Central memory CD8-positive, alpha-beta T cell (primary cell): ENCODE measurements around the gene CFAP251.

ENCODE experiments used
- ATAC-seq: fragments of 150-1000 bp; cut with Tn5 transposase; replicated peaks from 2 replicates; pipeline ENCODE4 v1.10.0; 2022; ENCODE audit warnings: mild to moderate bottlenecking, moderate FRiP score, moderate number of reproducible peaks; ENCODE audit not compliant: poor library complexity, severe bottlenecking; ENCODE audit errors: extremely low read depth
- DNase-seq, 2 donors: peaks; one replicate each; pipeline ENCODE4 v3.0.0; 2021; ENCODE audit warnings: low spot score in 2 of 2
- H3K27ac Mint-ChIP-seq: one replicate; pipeline ENCODE4 v1.8.0; 2022; ENCODE audit warnings: low read depth, mild to moderate bottlenecking, moderate library complexity, mixed read lengths
- H3K27me3 Mint-ChIP-seq: one replicate; pipeline ENCODE4 v1.8.0; 2022; ENCODE audit warnings: mixed read lengths
- H3K36me3 Mint-ChIP-seq: one replicate; pipeline ENCODE4 v1.8.0; 2022; ENCODE audit warnings: mild to moderate bottlenecking, moderate library complexity, mixed read lengths; ENCODE audit not compliant: insufficient read depth
- H3K4me1 Mint-ChIP-seq: one replicate; pipeline ENCODE4 v1.8.0; 2022; ENCODE audit warnings: mixed read lengths
- H3K4me3 Mint-ChIP-seq: one replicate; pipeline ENCODE4 v1.8.0; 2022; ENCODE audit warnings: mild to moderate bottlenecking, moderate library complexity, mixed read lengths
- H3K9me3 Mint-ChIP-seq: one replicate; pipeline ENCODE4 v1.8.0; 2022; ENCODE audit warnings: mixed read lengths

The CFAP251 gene

GRCh38 chr12:121939992-121940766 is 21.8 kb downstream of the CFAP251 start:
- DNase-seq (no peak), ATAC-seq (no peak)
- Mint-ChIP-seq H3K9me3 (no peaks in the 10 kb centered on the region), H3K36me3 (peaks cover 3% of the 10 kb centered on the region), H3K4me3 (no peak overlapping the region), H3K27ac (no peak overlapping the region), H3K4me1 (no peaks in the 10 kb centered on the region), H3K27me3 (no peaks in the 10 kb centered on the region)

- ATAC-seq (no peak), DNase-seq (no peak)
- H3K4me3 Mint-ChIP-seq: no peak overlapping the region
- no peaks in the 10 kb centered on the region for H3K9me3 Mint-ChIP-seq
- H3K27me3 Mint-ChIP-seq: no peaks in the 10 kb centered on the region
- no peak overlapping the region for H3K27ac Mint-ChIP-seq
- no peaks in the 10 kb centered on the region for H3K4me1 Mint-ChIP-seq
- peaks cover 3% of the 10 kb centered on the region for H3K36me3 Mint-ChIP-seq
These were observed 23.8 kb downstream of the CFAP251 start for GRCh38 chr12:121942145-121942718.

DNA sequence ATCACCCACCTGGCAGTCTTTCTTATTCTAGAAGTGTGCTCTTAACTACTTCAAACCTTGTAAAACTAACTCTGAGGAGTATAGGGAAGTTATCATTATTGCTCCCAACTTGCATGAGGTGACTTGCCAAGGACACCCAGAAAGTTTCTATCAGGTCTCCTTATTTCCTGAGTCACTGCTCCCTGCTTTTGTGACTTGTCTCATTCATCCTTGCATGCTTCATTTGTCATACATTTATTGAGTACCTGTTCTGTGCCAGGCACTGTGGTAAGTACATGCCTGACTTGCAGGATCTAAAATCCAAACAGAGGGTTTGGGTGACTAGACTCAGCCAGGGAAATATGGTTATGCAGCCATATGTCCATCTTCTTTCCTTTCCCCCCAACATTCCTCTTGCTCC is 25.5 kb downstream of the CFAP251 start:
- no peaks in the 10 kb centered on the region for H3K4me1 Mint-ChIP-seq

GRCh38 chr12:121946313-121947025 is 28.1 kb downstream of the CFAP251 start:
- Mint-ChIP-seq H3K27me3 (no peaks in the 10 kb centered on the region), H3K4me1 (no peaks in the 10 kb centered on the region), H3K36me3 (peaks cover 3% of the 10 kb centered on the region), H3K4me3 (no peak overlapping the region), H3K9me3 (no peaks in the 10 kb centered on the region), H3K27ac (no peak overlapping the region)
- ATAC-seq (no peak), DNase-seq (no peak)

More for the DNA sequence above, 25.5 kb downstream of the CFAP251 start:
- DNase-seq: no peak
- no peaks in the 10 kb centered on the region for H3K27me3 Mint-ChIP-seq
- H3K4me3 Mint-ChIP-seq: no peak overlapping the region
- H3K27ac Mint-ChIP-seq: no peak overlapping the region
- no peaks in the 10 kb centered on the region for H3K9me3 Mint-ChIP-seq
- peaks cover 3% of the 10 kb centered on the region for H3K36me3 Mint-ChIP-seq
- no peak for ATAC-seq

GRCh38 chr12:121947981-121948380 is 29.6 kb downstream of the CFAP251 start:
- no peak for ATAC-seq
- DNase-seq: no peak
- no peaks in the 10 kb centered on the region for H3K27me3 Mint-ChIP-seq
- H3K27ac Mint-ChIP-seq: no peak overlapping the region
- peaks cover 2% of the 10 kb centered on the region for H3K36me3 Mint-ChIP-seq
- no peaks in the 10 kb centered on the region for H3K4me1 Mint-ChIP-seq
- no peak overlapping the region for H3K4me3 Mint-ChIP-seq
- no peaks in the 10 kb centered on the region for H3K9me3 Mint-ChIP-seq

- Mint-ChIP-seq H3K27ac (no peak overlapping the region), H3K4me1 (no peaks in the 10 kb centered on the region), H3K4me3 (no peak overlapping the region), H3K36me3 (peaks cover 2% of the 10 kb centered on the region), H3K9me3 (no peaks in the 10 kb centered on the region), H3K27me3 (no peaks in the 10 kb centered on the region)
- ATAC-seq (no peak), DNase-seq (no peak)
These were observed 31.4 kb downstream of the CFAP251 start for GRCh38 chr12:121949648-121950397.

- H3K27ac Mint-ChIP-seq: no peak overlapping the region
- H3K4me1 Mint-ChIP-seq: no peaks in the 10 kb centered on the region
- peaks cover 4% of the 10 kb centered on the region for H3K36me3 Mint-ChIP-seq
- DNase-seq (no peak), ATAC-seq (no peak)
- H3K9me3 Mint-ChIP-seq: no peaks in the 10 kb centered on the region
- no peaks in the 10 kb centered on the region for H3K27me3 Mint-ChIP-seq
- H3K4me3 Mint-ChIP-seq: no peak overlapping the region
These were observed 34.8 kb downstream of the CFAP251 start for GRCh38 chr12:121953117-121953692.

DNA sequence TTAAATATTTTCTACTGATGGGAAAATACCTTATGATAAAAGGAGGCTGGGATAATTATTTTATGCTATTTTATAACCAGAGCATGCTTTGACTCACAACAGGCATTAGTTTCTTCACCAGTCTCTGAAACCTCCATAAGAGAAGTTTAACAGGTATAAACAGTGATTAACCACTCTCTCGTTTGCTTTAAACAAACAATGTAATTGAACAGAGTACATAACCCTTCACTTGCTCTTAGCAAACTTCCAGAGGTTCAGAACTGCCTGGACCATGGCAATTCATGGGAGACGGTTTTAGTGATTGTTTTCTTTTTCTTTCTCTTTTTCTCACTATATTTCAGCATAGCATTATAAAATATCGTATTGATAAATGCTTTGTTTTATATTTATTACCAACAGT is 35.3 kb downstream of the CFAP251 start:
- no peak overlapping the region for H3K4me3 Mint-ChIP-seq
- H3K27ac Mint-ChIP-seq: no peak overlapping the region
- no peaks in the 10 kb centered on the region for H3K9me3 Mint-ChIP-seq
- H3K36me3 Mint-ChIP-seq: peaks cover 4% of the 10 kb centered on the region
- no peaks in the 10 kb centered on the region for H3K27me3 Mint-ChIP-seq
- no peak for DNase-seq
- no peak for ATAC-seq
- H3K4me1 Mint-ChIP-seq: no peaks in the 10 kb centered on the region

GRCh38 chr12:121955258-121956237 is 37.2 kb downstream of the CFAP251 start:
- no peaks in the 10 kb centered on the region for H3K9me3 Mint-ChIP-seq
- no peaks in the 10 kb centered on the region for H3K4me1 Mint-ChIP-seq
- no peaks in the 10 kb centered on the region for H3K27me3 Mint-ChIP-seq
- DNase-seq (no peak), ATAC-seq (no peak)
- H3K4me3 Mint-ChIP-seq: no peak overlapping the region
- H3K27ac Mint-ChIP-seq: no peak overlapping the region
- H3K36me3 Mint-ChIP-seq: peaks cover 4% of the 10 kb centered on the region

DNA sequence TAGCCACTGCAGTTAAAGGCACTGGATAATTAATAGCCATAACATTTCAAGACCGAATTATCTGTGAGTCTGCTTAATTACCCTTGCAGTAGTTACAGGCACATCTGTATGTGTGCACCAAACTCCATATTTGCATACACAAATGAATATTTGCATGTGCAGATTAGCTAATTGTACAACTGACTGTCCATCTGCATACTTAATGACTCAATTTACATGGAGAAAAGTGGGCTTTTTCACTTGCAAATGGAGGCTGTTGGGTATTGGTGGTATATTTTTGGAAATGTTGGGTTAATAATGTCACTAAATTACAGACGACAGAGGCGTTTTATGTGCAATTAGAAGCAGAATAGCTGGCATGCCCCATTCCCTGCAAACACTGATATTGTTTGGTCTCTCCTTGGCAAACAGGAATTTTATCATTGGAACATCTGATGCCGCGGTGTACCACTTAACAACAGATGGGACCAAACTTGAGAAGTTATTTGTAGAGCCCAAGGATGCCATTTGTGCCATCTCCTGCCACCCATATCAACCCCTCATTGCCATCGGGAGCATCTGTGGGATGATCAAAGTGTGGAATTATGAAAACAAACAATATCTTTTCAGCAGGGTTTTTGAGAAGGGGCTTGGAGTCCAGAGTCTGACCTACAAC is 39.6 kb downstream of the CFAP251 start:
- Mint-ChIP-seq H3K4me3 (no peak overlapping the region), H3K27ac (no peak overlapping the region), H3K36me3 (peaks cover 4% of the 10 kb centered on the region), H3K27me3 (no peaks in the 10 kb centered on the region), H3K9me3 (no peaks in the 10 kb centered on the region), H3K4me1 (no peaks in the 10 kb centered on the region)
- ATAC-seq (no peak), DNase-seq (no peak)

GRCh38 chr12:121958541-121959240 is 40.3 kb downstream of the CFAP251 start:
- DNase-seq (no peak), ATAC-seq (no peak)
- H3K27me3 Mint-ChIP-seq: no peaks in the 10 kb centered on the region
- no peaks in the 10 kb centered on the region for H3K4me1 Mint-ChIP-seq
- no peak overlapping the region for H3K4me3 Mint-ChIP-seq
- no peaks in the 10 kb centered on the region for H3K9me3 Mint-ChIP-seq
- H3K27ac Mint-ChIP-seq: no peak overlapping the region
- peaks cover 4% of the 10 kb centered on the region for H3K36me3 Mint-ChIP-seq
